ENCODE results near the gene DGKD.
"Not testable (repeated sequence)": the region's sequence is repeated elsewhere in the genome, so short reads cannot be mapped to it uniquely, and the experiment has no call there.

DGKD gene

DNA sequence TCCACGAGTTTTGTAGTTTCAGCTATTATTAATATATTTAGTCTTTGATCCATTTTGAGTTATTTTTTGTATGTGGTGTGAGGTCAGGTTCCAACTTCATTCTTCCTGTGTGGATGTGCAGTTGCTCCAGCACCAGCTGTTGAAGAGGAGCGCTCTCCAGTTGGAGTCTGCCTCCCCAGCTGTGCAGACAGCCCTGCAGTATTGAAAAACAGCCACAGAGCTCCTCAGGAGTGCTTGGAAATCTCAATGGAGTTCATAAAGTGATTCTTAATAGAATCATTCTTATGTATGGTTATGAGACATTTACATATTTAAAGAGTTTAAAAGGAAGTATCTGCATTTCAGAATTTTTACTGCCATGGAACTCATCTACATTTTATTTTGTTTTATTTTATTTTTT, 17.3 kb downstream of the DGKD start:
- H3K27me3 ChIP-seq (ENCODE audit: insufficient read depth, low read length, poor library complexity, severe bottlenecking): no peaks in the 10 kb centered on the region
- no peaks in the 10 kb centered on the region for H3F3A ChIP-seq (ENCODE audit: low read depth)
- no peaks in the 10 kb centered on the region for H3K9me3 ChIP-seq (ENCODE audit: insufficient read depth, low read depth, low read length)
- no peak for TF ChIP-seq EZH2phosphoT487 (IDR thresholded peaks at IDR 0.05; ENCODE audit: borderline replicate concordance)
- TF ChIP-seq, protein P1, sequence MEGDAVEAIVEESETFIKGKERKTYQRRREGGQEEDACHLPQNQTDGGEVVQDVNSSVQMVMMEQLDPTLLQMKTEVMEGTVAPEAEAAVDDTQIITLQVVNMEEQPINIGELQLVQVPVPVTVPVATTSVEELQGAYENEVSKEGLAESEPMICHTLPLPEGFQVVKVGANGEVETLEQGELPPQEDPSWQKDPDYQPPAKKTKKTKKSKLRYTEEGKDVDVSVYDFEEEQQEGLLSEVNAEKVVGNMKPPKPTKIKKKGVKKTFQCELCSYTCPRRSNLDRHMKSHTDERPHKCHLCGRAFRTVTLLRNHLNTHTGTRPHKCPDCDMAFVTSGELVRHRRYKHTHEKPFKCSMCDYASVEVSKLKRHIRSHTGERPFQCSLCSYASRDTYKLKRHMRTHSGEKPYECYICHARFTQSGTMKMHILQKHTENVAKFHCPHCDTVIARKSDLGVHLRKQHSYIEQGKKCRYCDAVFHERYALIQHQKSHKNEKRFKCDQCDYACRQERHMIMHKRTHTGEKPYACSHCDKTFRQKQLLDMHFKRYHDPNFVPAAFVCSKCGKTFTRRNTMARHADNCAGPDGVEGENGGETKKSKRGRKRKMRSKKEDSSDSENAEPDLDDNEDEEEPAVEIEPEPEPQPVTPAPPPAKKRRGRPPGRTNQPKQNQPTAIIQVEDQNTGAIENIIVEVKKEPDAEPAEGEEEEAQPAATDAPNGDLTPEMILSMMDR (conservative IDR thresholded peaks at IDR 0.05; ENCODE audit: low read length): no peak
- no peaks in the 10 kb centered on the region for H3K9me2 ChIP-seq (replicated peaks; ENCODE audit: low read depth, low read length)
- H3K9ac ChIP-seq (ENCODE audit: low read depth, low read length, poor library complexity, severe bottlenecking): no peak overlapping the region
- no peak overlapping the region for H3K4me2 ChIP-seq (ENCODE audit: low read depth, low read length, poor library complexity, severe bottlenecking)
- H4K20me1 ChIP-seq (ENCODE audit: insufficient read depth, low read length, poor library complexity, severe bottlenecking): no peaks in the 10 kb centered on the region
- peaks cover 6% of the 10 kb centered on the region for H3K4me1 ChIP-seq (ENCODE audit: insufficient read depth, low read length, poor library complexity, severe bottlenecking)
- peaks cover 12% of the 10 kb centered on the region; the same call in 1 of the 2 replicates for H3K36me3 ChIP-seq (ENCODE audit: insufficient read depth, low read length)
- H3K79me2 ChIP-seq (ENCODE audit: insufficient read depth, low read length): peaks cover 48% of the 10 kb centered on the region
- H3K4me3 ChIP-seq (ENCODE audit: low read length, poor library complexity, severe bottlenecking): no peak overlapping the region
- no peak overlapping the region for H2AFZ ChIP-seq (ENCODE audit: low read length)

DNA sequence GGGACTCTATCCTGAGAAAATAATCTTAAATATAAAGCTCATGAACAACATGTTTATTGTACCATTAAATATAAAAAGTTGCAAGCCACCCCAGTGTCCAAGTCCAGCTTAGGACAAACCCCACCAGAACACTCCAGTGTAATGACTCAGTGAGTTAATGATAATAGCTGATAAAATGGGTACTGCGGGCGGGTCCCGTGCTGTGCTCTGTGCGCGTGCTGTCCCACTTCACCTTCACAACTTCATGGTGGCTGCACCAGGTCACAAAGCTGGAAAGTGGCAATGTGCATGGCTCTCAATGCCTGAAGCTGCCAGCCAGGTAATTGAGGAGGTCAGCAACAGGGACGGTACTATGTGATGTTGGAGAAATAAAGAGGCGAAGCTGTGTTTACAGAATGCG, 18.6 kb downstream of the DGKD start:
- H3K4me2 ChIP-seq (ENCODE audit: low read depth, low read length, poor library complexity, severe bottlenecking): no peak overlapping the region
- H3K9me2 ChIP-seq (replicated peaks; ENCODE audit: low read depth, low read length): no peaks in the 10 kb centered on the region
- H3K4me3 ChIP-seq (ENCODE audit: low read length, poor library complexity, severe bottlenecking): no peak overlapping the region
- TF ChIP-seq, protein P1 (conservative IDR thresholded peaks at IDR 0.05; ENCODE audit: low read length): no peak
- TF ChIP-seq EZH2phosphoT487 (IDR thresholded peaks at IDR 0.05; ENCODE audit: borderline replicate concordance): no peak
- peaks cover 6% of the 10 kb centered on the region for H3K4me1 ChIP-seq (ENCODE audit: insufficient read depth, low read length, poor library complexity, severe bottlenecking)
- no peaks in the 10 kb centered on the region for H3K9me3 ChIP-seq (ENCODE audit: insufficient read depth, low read depth, low read length)
- no peak overlapping the region for H3K9ac ChIP-seq (ENCODE audit: low read depth, low read length, poor library complexity, severe bottlenecking)
- no peak overlapping the region for H2AFZ ChIP-seq (ENCODE audit: low read length)
- no peaks in the 10 kb centered on the region for H3K27me3 ChIP-seq (ENCODE audit: insufficient read depth, low read length, poor library complexity, severe bottlenecking)
- H3K36me3 ChIP-seq (ENCODE audit: insufficient read depth, low read length): peaks cover 12% of the 10 kb centered on the region; the same call in 1 of the 2 replicates
- no peaks in the 10 kb centered on the region for H4K20me1 ChIP-seq (ENCODE audit: insufficient read depth, low read length, poor library complexity, severe bottlenecking)
- peaks cover 47% of the 10 kb centered on the region for H3K79me2 ChIP-seq (ENCODE audit: insufficient read depth, low read length)
- no peaks in the 10 kb centered on the region for H3F3A ChIP-seq (ENCODE audit: low read depth)

DNA sequence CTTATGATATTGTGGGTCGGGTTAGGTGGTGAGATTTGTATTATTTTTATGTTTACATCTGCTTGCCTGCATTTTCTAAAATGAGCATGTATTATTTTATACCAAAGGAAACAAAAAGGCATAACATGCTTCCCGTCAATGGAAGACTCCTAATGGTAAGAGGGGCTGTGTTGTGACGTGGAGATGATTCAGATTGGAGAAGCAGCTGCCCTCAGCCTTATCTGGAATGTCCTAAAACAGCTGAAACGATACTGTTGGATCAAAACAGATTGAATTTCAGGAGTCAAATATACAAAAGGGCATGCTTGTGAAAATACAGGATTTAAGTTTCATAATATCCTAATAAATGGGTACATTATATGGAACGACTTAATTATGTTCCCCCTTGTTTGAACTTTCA, 19.0 kb downstream of the DGKD start:
- Histone ChIP-seq H3K79me2 (ENCODE audit: insufficient read depth, low read length) (peaks cover 43% of the 10 kb centered on the region), H3K4me1 (ENCODE audit: insufficient read depth, low read length, poor library complexity, severe bottlenecking) (peaks cover 6% of the 10 kb centered on the region), H3K4me2 (ENCODE audit: low read depth, low read length, poor library complexity, severe bottlenecking) (no peak overlapping the region), H2AFZ (ENCODE audit: low read length) (no peak overlapping the region), H3K9me3 (ENCODE audit: insufficient read depth, low read depth, low read length) (no peaks in the 10 kb centered on the region), H3K4me3 (ENCODE audit: low read length, poor library complexity, severe bottlenecking) (no peak overlapping the region), H3K9ac (ENCODE audit: low read depth, low read length, poor library complexity, severe bottlenecking) (no peak overlapping the region), H3K36me3 (ENCODE audit: insufficient read depth, low read length) (peaks cover 12% of the 10 kb centered on the region; the same call in 1 of the 2 replicates), H4K20me1 (ENCODE audit: insufficient read depth, low read length, poor library complexity, severe bottlenecking) (no peaks in the 10 kb centered on the region), H3K9me2 (replicated peaks; ENCODE audit: low read depth, low read length) (no peaks in the 10 kb centered on the region), H3F3A (ENCODE audit: low read depth) (no peaks in the 10 kb centered on the region), H3K27me3 (ENCODE audit: insufficient read depth, low read length, poor library complexity, severe bottlenecking) (no peaks in the 10 kb centered on the region)
- TF ChIP-seq, protein P1 (conservative IDR thresholded peaks at IDR 0.05; ENCODE audit: low read length): no peak
- TF ChIP-seq EZH2phosphoT487 (IDR thresholded peaks at IDR 0.05; ENCODE audit: borderline replicate concordance): no peak

DNA sequence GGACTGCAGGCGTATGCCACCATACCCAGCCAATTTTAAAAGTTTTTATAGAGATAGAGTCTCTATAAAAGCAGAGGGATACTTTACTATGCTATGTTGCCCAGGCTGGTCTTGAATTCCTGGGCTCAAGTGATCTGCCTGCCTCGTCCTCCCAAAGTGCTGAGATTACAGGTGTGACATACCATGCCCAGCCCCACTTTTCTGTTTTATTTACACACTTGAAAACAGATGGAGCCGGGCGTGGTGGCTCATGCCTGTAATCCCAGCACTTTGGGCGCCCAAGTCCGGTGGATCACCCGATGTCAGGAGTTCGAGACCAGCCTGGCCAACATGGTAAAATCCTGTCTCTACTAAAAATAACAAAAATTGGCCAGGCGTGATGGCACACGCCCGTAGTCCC, 20.5 kb downstream of the DGKD start:
- not testable (repeated sequence) for H3K9me2 ChIP-seq (replicated peaks; ENCODE audit: low read depth, low read length); H3K4me1 ChIP-seq (ENCODE audit: insufficient read depth, low read length, poor library complexity, severe bottlenecking); H3K9ac ChIP-seq (ENCODE audit: low read depth, low read length, poor library complexity, severe bottlenecking); H2AFZ ChIP-seq (ENCODE audit: low read length); H3F3A ChIP-seq (ENCODE audit: low read depth); H3K4me3 ChIP-seq (ENCODE audit: low read length, poor library complexity, severe bottlenecking); H3K27me3 ChIP-seq (ENCODE audit: insufficient read depth, low read length, poor library complexity, severe bottlenecking); H3K4me2 ChIP-seq (ENCODE audit: low read depth, low read length, poor library complexity, severe bottlenecking); H3K9me3 ChIP-seq (ENCODE audit: insufficient read depth, low read depth, low read length); H4K20me1 ChIP-seq (ENCODE audit: insufficient read depth, low read length, poor library complexity, severe bottlenecking)
- Histone ChIP-seq H3K79me2 (ENCODE audit: insufficient read depth, low read length) (peaks cover 39% of the 10 kb centered on the region), H3K36me3 (ENCODE audit: insufficient read depth, low read length) (peaks cover 12% of the 10 kb centered on the region; the same call in 1 of the 2 replicates)

All from Loucy (cell line).